Posterior cingulate gyrus (tissue), 11 donors: ENCODE measurements around the gene GIMAP8.

Experiments
- DNase-seq, 10 donors: peaks; one replicate each; pipeline versions ENCODE4 v3.0.0 to v3.0.0-alpha.2; 2020 to 2021; ENCODE audit warnings: mixed read lengths in 3 of 10
- intact Hi-C: fragments of 100-400 bp; cut with DNase I; formaldehyde crosslinking; loops from one replicate; pipeline ENCODE4 v1.15.1; 2023

GIMAP8 gene

GRCh38 chr7:150410680-150411346 lies 39.6 kb upstream of the GIMAP8 start:
- intact Hi-C loops = no loop called here
- peak in 1 of 10 donors; percentile 74 for DNase-seq

GRCh38 chr7:150411606-150412005 lies 38.8 kb upstream of the GIMAP8 start:
- DNase-seq = peak in 1 of 10 donors; percentile 39
- intact Hi-C loops = no loop called here

GRCh38 chr7:150412016-150412415 lies 38.4 kb upstream of the GIMAP8 start:
- intact Hi-C loops = no loop called here
- peak in 1 of 10 donors; percentile 73 for DNase-seq

GRCh38 chr7:150412518-150413488 lies 37.6 kb upstream of the GIMAP8 start:
- no peak for DNase-seq
- intact Hi-C loops = no loop called here

- intact Hi-C loops = no loop called here
- DNase-seq = no peak
These were observed 36.8 kb upstream of the GIMAP8 start for GRCh38 chr7:150413640-150414081.

- intact Hi-C loops = no loop called here
- DNase-seq = peak in 1 of 10 donors; percentile 44
These were observed 35.0 kb upstream of the GIMAP8 start for GRCh38 chr7:150415161-150416153.

GRCh38 chr7:150417239-150417638 lies 33.2 kb upstream of the GIMAP8 start:
- DNase-seq = no peak
- intact Hi-C loops = no loop called here

- intact Hi-C loops = no loop called here
- DNase-seq = no peak
These were observed 32.6 kb upstream of the GIMAP8 start for GRCh38 chr7:150417863-150418262.

- DNase-seq = no peak
- intact Hi-C loops = loop anchor here (5.0 kb wide), 1 partner anchor 63 kb away; no protein-coding TSS in a partner anchor
These were observed 30.2 kb upstream of the GIMAP8 start for GRCh38 chr7:150420242-150420641.

GRCh38 chr7:150420987-150421674 lies 29.3 kb upstream of the GIMAP8 start:
- DNase-seq = peak in 9 of 10 donors; percentile 55 to 95 (median 82)

GRCh38 chr7:150421831-150422230 lies 28.6 kb upstream of the GIMAP8 start:
- intact Hi-C loops = loop anchor here (5.0 kb wide), 1 partner anchor 65 kb away; no protein-coding TSS in a partner anchor
- no peak for DNase-seq

More at GRCh38 chr7:150420987-150421674, 29.3 kb upstream of the GIMAP8 start:
- intact Hi-C loops = loop anchor here (5.0 kb wide), 1 partner anchor 64 kb away; no protein-coding TSS in a partner anchor

- DNase-seq = no peak
- intact Hi-C loops = no loop called here
These were observed 24.8 kb upstream of the GIMAP8 start for GRCh38 chr7:150425670-150426069.

- intact Hi-C loops = no loop called here
- peak in 7 of 10 donors; percentile 61 to 94 (median 80) for DNase-seq
These were observed 21.6 kb upstream of the GIMAP8 start for GRCh38 chr7:150428671-150429451.

GRCh38 chr7:150429699-150430098 lies 20.7 kb upstream of the GIMAP8 start:
- DNase-seq = no peak
- intact Hi-C loops = no loop called here

- DNase-seq = peak in 1 of 10 donors; percentile 42
- intact Hi-C loops = no loop called here
These were observed 19.9 kb upstream of the GIMAP8 start for GRCh38 chr7:150430465-150431085.

GRCh38 chr7:150431839-150432658 lies 18.4 kb upstream of the GIMAP8 start:
- intact Hi-C loops = no loop called here
- no peak for DNase-seq
